Limb (tissue), 2 donors: ENCODE results near the gene ZNF580.

Experiments
- DNase-seq, 2 donors: peaks; one replicate each; pipeline ENCODE4 v3.0.0-alpha.2; 2016; ENCODE audit errors: extremely low spot score in 2 of 2

ZNF580 gene

GRCh38 chr19:55690769-55691545 is 50.2 kb downstream of the ZNF580 start:
- no peak for DNase-seq

- no peak for DNase-seq
Observed at GRCh38 chr19:55691561-55692481, 51.0 kb downstream of the ZNF580 start.

DNA sequence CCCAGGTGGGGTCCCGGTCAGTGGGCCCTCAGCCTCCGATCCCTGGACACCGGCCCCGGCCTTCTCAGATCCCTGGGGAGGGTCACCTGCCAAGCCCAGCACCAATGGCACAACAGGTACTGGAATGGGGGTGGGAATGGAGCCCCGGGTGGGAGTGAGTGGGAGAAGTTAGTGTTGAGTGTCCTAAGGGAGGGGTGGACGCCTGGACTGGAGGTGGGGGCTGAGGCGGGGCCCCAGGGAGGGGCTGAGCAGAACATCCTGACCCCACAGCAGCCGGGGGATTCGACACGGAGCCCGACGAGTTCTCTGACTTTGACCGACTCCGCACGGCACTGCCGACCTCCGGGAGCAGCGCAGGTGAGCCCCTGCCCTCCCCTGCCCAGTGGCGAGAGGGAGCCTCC is 51.9 kb downstream of the ZNF580 start:
- no peak for DNase-seq
